ENCODE data around the gene FHAD1. TPM values are rescaled to one million over a fixed set of nuclear protein-coding genes. Genes with fewer than 3 reads are reported as not detected.
A peak's percentile ranks its signal among the peaks of the same experiment; 100 is the strongest.

The FHAD1 gene
- polyA plus RNA-seq, 1 of the 3 experiments (the other 2 are of a cell fraction), result 0.48 TPM

DNA sequence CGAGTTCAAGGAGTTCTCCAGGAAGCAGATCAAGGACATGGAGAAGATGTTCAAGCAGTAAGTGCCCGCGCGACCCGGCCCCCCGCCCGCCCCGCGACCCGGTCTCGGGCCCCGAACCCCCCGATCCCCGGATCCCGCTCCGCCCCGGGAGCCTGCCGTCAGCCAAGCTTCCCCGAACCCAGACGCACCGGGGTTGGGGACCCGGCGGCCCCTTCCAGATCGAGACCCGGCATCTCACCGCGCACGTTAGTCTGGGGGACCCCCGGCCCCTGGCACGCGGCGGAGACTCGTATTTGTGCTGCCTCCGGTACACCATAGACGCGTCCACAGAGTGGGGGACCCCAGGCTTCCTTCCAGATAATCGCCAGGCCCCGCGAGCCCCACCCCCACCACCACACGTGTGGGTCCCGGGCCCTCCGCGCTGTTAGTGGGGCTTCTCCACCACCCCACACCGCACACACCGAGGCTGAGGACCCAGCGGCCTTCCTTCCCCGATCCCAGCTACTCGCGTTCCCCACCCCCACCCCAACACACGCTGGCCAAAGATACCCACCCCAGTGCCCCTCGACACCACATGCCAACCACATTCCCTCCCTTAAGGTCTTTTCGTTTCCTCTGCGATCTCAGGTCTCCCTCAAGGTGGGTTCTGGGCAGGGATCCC is 163.3 kb downstream of the FHAD1 start (continued):
- TF ChIP-seq, protein P1, sequence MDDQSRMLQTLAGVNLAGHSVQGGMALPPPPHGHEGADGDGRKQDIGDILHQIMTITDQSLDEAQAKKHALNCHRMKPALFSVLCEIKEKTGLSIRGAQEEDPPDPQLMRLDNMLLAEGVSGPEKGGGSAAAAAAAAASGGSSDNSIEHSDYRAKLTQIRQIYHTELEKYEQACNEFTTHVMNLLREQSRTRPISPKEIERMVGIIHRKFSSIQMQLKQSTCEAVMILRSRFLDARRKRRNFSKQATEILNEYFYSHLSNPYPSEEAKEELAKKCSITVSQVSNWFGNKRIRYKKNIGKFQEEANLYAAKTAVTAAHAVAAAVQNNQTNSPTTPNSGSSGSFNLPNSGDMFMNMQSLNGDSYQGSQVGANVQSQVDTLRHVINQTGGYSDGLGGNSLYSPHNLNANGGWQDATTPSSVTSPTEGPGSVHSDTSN (IDR thresholded peaks at IDR 0.05), result no peak
- TF ChIP-seq POLR2AphosphoS5 (IDR thresholded peaks at IDR 0.05; ENCODE audit: low read depth, low read length) (no peak), RFX5 (IDR thresholded peaks at IDR 0.05; ENCODE audit: low read length) (no peak), TAF1 (IDR thresholded peaks at IDR 0.05; ENCODE audit: borderline replicate concordance, low read depth, low read length) (no peak), FOXM1 (IDR thresholded peaks at IDR 0.05; ENCODE audit: low read depth) (no peak), NFIC (IDR thresholded peaks at IDR 0.05; ENCODE audit: borderline replicate concordance) (no peak), RAD21 (IDR thresholded peaks at IDR 0.05; ENCODE audit: low read length) (no peak), EZH2phosphoT487 (IDR thresholded peaks at IDR 0.05; ENCODE audit: borderline replicate concordance, low read depth) (no peak)
- TF ChIP-seq, protein P2, sequence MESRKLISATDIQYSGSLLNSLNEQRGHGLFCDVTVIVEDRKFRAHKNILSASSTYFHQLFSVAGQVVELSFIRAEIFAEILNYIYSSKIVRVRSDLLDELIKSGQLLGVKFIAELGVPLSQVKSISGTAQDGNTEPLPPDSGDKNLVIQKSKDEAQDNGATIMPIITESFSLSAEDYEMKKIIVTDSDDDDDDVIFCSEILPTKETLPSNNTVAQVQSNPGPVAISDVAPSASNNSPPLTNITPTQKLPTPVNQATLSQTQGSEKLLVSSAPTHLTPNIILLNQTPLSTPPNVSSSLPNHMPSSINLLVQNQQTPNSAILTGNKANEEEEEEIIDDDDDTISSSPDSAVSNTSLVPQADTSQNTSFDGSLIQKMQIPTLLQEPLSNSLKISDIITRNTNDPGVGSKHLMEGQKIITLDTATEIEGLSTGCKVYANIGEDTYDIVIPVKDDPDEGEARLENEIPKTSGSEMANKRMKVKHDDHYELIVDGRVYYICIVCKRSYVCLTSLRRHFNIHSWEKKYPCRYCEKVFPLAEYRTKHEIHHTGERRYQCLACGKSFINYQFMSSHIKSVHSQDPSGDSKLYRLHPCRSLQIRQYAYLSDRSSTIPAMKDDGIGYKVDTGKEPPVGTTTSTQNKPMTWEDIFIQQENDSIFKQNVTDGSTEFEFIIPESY (IDR thresholded peaks at IDR 0.05; ENCODE audit: borderline replicate concordance, low read depth), result no peak
- TF ChIP-seq, protein P3, sequence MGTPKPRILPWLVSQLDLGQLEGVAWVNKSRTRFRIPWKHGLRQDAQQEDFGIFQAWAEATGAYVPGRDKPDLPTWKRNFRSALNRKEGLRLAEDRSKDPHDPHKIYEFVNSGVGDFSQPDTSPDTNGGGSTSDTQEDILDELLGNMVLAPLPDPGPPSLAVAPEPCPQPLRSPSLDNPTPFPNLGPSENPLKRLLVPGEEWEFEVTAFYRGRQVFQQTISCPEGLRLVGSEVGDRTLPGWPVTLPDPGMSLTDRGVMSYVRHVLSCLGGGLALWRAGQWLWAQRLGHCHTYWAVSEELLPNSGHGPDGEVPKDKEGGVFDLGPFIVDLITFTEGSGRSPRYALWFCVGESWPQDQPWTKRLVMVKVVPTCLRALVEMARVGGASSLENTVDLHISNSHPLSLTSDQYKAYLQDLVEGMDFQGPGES (IDR thresholded peaks at IDR 0.05; ENCODE audit: low read depth, low read length), result no peak

DNA sequence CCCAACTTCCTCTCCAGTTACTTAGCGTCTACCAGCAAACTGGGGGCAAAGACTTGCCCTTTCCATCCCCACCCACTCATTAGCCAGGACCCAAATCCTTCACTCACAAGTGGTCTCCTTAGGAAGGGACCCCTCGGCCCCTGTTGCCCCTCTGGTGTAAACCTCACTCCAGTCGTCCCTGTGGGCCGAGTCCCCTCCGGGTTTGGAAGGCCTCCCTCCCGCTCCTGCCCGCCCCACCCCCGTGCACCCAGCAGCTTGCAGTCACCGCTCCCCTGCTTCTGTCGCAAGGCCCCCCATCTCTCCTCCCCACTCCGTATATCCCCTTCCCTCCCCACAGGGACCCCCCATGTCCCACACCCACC is 163.8 kb downstream of the FHAD1 start:
- CTCF ChIA-PET, result interaction anchor here (1.0 to 3.7 kb wide), 6 partner anchors 10 to 285 kb away, joined by 3 to 35 read pairs (median 4); no protein-coding TSS in a partner anchor
- peaks cover 54% of the 10 kb centered on the region for H3K79me2 ChIP-seq (ENCODE audit: insufficient read depth)
- H3K36me3 ChIP-seq (replicated peaks in 1 of 2; ENCODE audit: control insufficient read depth in 1 of 2, insufficient read depth in 2 of 2, low read length in 1 of 2), result peaks cover 0 to 4% of the 10 kb centered on the region in 2 experiments
- H3F3A ChIP-seq (replicated peaks; ENCODE audit: insufficient read depth), result peaks cover 32% of the 10 kb centered on the region
- H2AFZ ChIP-seq (ENCODE audit: low read depth), result no peak overlapping the region
- 32% methylated on average over 11 of the region's 11 CpGs for WGBS (ENCODE audit: low lambda C conversion rate)
- peaks cover 27 to 30% of the 10 kb centered on the region in 2 experiments; a peak in 3 of 4 replicates for H3K4me1 ChIP-seq (ENCODE audit: control insufficient read depth in 1 of 2, insufficient read depth in 2 of 2, low read depth in 1 of 2, low read length in 1 of 2)
- no peaks in the 10 kb centered on the region for H3K9me3 ChIP-seq
- peak overlapping the region; percentile 88 for H3K9ac ChIP-seq
- H4K20me1 ChIP-seq (ENCODE audit: insufficient read depth), result peaks cover 28% of the 10 kb centered on the region
- peak overlapping the region; percentile 84 to 92 for H3K4me3 ChIP-seq (ENCODE audit: low read depth in 2 of 2, low read length in 1 of 2)
- H3K4me2 ChIP-seq, result peak overlapping the region; percentile 96
- no peak overlapping the region; a peak in 1 of 4 replicates for H3K27ac ChIP-seq (ENCODE audit: low read depth in 2 of 2, low read length in 1 of 2)
- no peaks in the 10 kb centered on the region for H3K27me3 ChIP-seq (ENCODE audit: insufficient read depth)
- no peaks in the 10 kb centered on the region for H3K9me2 ChIP-seq
- no peak for DNase-seq
- POLR2A ChIA-PET, result no interaction called here
- TF ChIP-seq GABPA (IDR thresholded peaks at IDR 0.05; ENCODE audit: low read depth) (no peak), GATA2 (CRISPR knock-in tag; IDR thresholded peaks at IDR 0.05) (no peak), SMC3 (IDR thresholded peaks at IDR 0.05; ENCODE audit: low read depth, low read length) (no peak), ELF1 (IDR thresholded peaks at IDR 0.05) (no peak), SIN3A (IDR thresholded peaks at IDR 0.05; ENCODE audit: borderline replicate concordance, low read depth, low read length) (no peak), EP300 (IDR thresholded peaks at IDR 0.05; ENCODE audit: borderline replicate concordance in 1 of 2, low read depth in 1 of 2, low read length in 1 of 2) (no peak), FOXM1 (IDR thresholded peaks at IDR 0.05; ENCODE audit: low read depth) (no peak), NRF1 (IDR thresholded peaks at IDR 0.05; ENCODE audit: low read depth, low read length) (no peak), RFX5 (IDR thresholded peaks at IDR 0.05; ENCODE audit: low read length) (no peak), EZH2phosphoT487 (IDR thresholded peaks at IDR 0.05; ENCODE audit: borderline replicate concordance, low read depth) (no peak), TEAD4 (IDR thresholded peaks at IDR 0.05; ENCODE audit: borderline replicate concordance, insufficient read depth) (no peak), TCF12 (IDR thresholded peaks at IDR 0.05) (no peak), FOXJ3 (CRISPR knock-in tag; IDR thresholded peaks at IDR 0.05) (no peak)
- TF ChIP-seq, protein P1 (IDR thresholded peaks at IDR 0.05), result no peak
- TF ChIP-seq, protein P4, sequence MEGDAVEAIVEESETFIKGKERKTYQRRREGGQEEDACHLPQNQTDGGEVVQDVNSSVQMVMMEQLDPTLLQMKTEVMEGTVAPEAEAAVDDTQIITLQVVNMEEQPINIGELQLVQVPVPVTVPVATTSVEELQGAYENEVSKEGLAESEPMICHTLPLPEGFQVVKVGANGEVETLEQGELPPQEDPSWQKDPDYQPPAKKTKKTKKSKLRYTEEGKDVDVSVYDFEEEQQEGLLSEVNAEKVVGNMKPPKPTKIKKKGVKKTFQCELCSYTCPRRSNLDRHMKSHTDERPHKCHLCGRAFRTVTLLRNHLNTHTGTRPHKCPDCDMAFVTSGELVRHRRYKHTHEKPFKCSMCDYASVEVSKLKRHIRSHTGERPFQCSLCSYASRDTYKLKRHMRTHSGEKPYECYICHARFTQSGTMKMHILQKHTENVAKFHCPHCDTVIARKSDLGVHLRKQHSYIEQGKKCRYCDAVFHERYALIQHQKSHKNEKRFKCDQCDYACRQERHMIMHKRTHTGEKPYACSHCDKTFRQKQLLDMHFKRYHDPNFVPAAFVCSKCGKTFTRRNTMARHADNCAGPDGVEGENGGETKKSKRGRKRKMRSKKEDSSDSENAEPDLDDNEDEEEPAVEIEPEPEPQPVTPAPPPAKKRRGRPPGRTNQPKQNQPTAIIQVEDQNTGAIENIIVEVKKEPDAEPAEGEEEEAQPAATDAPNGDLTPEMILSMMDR (IDR thresholded peaks at IDR 0.05), result no peak

Measured in SK-N-SH (cell line).